Measurements from ENCODE around the gene CCL26.
"Not testable (repeated sequence)": the region's sequence is repeated elsewhere in the genome, so short reads cannot be mapped to it uniquely, and the experiment has no call there.

The CCL26 gene, protein sequence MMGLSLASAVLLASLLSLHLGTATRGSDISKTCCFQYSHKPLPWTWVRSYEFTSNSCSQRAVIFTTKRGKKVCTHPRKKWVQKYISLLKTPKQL

DNA sequence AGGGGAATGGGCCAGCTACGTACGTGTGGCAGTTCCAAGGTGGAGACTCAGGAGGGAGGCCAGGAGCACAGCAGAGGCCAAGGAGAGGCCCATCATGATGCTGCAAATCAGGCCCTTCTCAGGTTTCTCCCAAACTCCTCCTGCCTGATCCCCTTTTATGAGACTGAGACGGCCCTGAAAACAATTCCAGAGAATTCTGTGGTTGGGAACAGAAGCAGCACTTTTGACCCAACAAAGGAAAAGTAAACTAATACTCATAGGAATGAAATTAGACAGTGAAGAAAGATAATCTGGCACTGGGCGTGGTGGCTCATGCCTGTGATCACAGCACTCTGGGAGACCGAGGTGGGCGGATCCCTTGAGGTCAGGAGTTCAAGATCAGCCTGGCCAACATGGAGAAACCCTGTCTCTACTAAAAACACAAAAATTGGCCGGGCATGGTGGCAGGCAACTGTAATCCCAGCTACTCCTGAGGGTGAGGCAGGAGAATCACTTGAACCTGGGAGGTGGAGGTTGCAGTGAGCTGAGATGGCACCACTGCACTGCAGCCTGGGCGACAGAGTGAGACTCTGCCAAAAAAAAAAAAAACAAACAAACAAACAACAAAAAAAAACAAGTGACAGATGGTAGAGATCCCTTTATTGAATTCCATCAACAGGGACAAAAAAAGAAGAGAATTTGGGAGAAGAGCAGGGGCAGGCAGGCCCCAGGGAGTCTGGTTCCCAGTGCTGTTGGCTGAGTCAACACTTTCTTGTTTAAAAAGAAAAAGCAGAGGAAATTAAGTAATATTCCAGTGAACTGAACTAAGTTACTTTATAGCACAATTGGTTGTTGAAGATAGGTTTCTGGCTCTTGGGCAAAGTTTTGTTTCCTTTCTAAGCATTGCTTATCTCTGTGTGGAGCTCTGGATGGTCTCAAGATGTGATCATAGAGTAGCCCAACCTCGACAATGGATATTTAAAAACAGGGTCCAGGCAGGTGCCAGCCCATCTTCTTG lies at the start of gene CCL26:
Gene CCL26, minus strand, starts transcription at position 131 of the 997 bp plus-strand sequence. Its CDS starts 35 bp downstream, at position 96.
- DNase-seq = no peak

DNA sequence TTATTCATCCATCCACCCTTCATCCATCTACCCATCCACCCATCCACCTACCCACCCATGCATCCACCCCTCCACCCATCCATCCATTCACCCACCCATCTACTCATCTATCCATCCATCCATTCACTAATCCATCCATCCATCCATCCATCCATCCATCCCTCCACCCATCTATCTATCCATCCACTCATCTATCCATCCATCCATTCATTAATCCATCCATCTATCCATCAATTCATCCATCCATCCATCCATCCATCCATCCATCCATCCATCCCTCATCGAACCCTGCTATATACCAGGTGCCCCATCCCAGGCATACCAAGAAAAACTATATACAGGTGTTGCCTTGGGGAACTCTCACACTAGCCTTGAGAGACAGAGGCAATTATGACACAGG lies 48.7 kb upstream of the CCL26 start:
- DNase-seq = no peak

DNA sequence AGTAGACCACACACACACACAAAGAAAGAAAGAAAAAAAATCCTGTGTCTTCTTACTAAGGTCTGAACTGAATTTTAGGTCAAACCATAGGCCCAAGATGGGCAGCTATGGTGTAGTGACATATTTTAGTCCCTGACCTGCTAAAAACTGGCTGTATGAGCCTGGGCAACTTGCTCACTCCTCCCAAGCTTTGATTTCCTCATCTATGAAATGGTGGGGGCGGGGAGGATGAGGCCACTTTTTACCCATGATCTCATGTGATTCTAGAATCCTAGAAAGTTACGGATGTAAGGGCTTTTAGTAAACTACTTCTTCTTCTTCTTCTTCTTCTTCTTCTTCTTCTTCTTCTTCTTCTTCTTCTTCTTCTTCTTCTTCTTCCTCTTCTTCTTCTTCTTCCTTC lies 47.7 kb upstream of the CCL26 start:
- DNase-seq = no peak

DNA sequence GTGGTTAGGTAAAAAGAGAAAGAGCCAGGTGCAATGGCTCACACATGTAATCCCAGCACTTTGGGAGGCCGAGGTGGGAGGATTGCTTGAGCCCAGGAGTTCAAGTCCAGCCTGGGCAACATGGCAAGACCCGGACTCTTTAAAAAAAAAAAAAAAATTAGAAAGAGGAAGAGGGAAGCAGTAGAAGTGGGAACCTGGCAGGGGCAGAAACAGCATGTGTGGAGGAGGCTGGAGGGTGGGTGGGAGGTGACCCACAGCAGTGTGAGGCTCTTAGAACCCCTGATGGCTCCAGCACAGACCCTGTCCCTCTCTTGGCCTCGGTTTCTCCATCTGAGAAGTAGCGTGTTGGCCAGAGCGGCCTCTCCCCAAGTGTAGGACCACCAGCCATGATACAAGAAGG lies 46.5 kb upstream of the CCL26 start:
- peak; percentile 7 to 16 for DNase-seq

DNA sequence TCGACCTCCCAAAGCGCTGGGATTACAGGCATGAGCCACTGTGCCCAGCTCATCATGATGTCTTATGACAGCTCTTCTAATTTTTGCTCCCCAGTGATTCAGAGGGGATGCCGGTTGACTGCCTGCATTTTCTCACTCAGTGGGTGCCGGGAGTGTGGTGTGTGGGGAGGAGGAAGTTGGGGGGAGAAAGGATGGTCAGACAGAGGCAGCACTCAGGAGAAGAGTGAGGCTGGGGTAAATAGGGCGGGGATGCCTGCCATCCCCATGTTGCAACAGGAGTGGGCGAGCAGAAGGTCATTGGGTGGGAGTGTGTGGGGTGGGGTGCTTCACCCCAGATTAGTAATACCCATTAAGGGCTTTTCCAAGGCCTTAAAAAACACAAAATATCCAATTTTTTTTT lies 45.1 kb upstream of the CCL26 start:
- peak; percentile 5 to 18 for DNase-seq

DNA sequence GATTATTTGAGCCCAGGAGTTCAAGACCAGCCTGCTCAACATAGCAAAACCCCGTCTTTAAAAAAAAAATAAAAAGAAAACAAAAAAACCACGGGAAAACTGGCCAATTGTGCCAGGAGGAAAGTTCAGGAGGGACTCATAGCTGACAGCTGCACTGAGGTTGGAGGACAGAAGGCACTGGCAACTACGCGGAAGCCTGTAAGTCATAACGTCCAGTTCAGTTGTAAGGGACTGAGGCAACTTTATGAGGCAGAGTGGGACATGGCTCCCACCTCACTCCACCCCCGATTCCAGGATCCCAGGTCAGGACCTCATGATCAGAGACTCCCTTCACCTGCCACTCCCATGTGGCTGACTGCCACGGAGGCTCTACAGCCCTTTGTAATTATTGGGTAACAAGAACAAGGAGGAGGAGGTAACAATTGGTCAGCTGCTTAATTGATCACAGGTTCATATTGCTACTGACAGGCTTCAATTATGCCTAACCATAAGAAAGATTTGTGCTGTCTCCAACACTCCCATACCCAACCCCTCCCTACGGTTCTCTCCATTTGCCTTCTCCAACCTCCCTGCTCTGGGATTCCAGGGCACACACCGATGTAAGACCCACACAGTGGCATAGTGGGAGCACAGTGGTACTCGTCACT lies 43.5 kb upstream of the CCL26 start:
- DNase-seq = no peak

DNA sequence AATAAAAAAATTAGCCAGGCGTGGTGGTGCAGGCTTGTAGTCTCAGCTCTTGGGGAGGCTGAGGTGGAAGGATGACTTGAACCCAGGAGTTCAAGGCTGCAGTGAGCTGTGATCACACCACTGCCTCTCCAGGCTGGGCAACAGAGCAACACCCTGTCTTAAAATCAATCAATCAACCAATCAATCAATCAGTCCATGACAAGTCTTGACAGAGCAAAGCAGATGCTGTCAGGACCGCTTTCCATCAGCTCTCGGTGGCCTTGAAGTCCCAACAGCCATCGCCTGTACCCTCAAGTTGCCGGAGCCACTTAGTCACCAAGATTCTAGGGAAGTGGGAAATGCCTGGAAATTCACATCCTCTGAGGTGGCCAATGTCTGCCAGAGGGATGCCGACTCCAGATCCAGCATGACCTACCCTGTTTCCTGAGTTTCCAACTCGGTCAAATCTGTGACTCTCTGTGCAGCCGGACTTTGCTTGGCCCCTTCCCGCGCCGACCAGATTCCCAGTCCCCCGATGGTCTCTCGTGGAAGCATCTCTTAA lies 42.5 kb upstream of the CCL26 start:
- DNase-seq = no peak

DNA sequence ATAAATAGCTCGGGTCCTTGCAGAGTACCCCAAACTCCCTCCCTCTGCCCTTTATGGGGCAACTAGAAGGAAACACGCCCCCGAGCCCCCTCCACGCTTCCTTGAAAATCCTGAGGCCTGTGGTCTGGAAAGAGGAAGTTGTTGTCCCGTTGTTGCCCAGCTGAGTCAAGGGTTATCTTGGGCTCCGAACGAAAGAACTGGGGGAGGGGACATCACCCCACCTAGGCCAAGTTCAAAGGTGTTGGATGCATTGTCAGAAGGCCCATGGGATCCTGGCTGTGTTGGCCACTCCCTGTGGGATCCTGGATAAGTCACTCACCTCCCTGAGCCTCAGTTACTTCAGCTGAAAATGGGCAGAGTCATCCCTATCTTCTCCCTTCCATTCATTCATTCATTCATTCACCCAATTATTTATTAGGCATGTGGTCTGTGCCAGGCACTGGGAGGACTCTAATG lies 41.8 kb upstream of the CCL26 start, which contains the start of gene CCL24:
Gene CCL24, minus strand, starts transcription at position 26 of the 456 bp plus-strand sequence. CDS start 91 bp downstream, outside the sequence.
- DNase-seq = peak; percentile 54 to 67

DNA sequence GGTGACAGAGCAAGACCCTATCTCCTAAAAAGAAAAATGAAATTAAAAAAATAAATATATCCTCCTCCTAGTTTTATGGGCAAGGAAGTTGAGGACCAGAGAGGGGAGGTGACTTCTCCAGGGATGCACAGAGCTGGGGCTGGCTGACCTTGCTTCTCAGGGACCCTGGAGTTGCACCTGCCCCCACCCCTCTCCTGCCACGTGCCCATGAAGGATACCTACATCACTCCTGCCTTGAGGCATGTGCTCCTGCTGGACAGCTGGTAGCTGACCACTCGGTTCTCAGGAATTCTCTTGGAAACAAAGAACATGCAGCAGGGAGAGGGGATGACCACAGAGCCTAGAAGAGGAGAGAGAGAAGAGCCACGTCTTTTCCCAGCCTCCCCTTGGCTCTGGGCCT lies 41.1 kb upstream of the CCL26 start:
- DNase-seq = no peak

DNA sequence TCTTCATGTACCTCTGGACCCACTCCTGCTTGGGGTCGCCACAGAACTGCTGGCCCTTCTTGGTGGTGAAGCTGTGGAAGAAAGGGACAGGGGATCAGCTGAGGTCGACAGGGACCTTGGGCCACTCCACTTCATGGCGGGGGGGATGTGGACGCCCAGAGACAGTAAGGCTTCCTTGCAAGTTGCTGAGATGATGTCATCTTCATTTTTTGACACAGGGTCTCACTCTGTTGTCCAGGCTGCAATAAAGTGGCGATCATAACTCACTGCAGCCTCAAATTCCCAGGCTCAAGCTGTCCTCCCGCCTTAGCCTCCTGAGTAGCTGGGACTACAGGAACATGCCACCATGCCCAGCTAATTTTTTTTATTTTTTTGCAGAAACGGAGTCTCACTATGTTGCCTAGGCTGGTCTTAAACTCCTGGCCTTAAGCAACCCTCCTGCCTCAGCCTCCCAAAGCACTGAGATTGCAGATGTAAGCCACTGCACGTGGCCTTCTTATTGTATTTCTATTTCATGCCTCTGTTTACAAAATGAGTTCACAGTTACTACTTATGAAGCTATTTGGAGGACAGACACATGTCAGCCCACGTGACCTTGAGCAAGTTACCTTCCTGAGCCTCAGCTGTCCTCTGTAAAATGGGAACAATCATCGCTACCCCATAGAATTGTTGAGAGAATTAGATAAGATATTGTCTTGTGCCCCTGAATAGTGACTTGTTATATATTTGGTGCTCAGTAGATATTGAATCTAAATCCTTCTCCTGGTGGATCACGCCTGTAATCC lies 40.1 kb upstream of the CCL26 start:
- DNase-seq = no peak

DNA sequence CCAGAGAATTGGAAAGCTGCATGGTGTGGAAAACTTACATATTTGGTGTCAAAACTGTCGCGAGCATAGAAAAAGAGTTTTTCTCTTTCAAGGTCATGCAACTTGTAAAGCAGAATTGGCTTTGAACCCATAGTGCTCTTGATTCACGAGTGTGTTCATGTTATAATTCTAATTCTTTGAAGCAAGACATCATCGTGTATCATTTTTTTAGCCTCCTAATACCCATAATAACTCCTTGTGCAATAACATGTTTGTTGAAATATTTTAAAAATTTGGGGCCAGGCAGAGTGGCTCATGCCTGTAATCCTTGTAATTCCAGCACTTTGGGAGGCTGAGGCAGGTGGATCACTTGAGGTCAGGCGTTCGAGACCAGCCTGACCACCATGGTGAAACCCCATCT lies 37.4 kb upstream of the CCL26 start:
- DNase-seq = no peak

DNA sequence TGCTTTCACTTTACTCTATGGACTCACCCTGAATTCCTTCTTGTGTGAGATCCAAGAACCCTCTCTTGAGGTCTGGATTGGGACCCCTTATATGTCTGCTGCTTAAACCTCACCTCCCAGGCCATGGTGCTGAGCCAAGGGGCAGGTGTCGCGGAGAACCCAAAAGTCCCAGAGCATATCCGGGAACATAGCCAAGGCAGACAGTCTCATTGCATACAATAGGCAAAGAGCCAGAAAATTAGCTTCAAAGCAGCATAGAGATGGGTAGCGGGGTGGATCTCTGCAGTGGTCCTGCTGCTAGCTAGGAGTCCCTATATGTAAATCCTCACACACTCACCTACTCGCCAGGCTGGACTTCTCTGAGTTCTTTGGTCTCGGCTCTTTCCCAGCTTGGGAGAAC lies 36.1 kb upstream of the CCL26 start:
- no peak for DNase-seq

DNA sequence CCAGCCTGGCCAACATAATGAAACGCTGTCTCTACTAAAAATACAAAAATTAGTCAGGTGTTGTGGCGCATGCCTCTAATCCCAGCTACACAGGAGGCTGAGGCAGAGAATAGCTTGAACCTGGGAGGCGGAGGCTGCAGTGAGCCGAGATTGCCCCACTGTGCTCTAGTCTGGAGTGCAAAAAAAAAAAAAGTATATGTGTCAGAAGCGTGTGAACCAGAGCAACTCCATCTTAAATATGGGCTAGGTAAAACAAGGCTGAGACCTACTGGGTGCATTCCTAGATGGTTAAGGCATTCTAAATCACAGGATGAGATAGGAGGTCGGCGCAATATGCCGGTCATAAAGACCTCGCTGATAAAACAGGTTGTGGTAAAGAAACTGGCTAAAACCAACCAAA lies 35.4 kb upstream of the CCL26 start:
- no peak for DNase-seq

DNA sequence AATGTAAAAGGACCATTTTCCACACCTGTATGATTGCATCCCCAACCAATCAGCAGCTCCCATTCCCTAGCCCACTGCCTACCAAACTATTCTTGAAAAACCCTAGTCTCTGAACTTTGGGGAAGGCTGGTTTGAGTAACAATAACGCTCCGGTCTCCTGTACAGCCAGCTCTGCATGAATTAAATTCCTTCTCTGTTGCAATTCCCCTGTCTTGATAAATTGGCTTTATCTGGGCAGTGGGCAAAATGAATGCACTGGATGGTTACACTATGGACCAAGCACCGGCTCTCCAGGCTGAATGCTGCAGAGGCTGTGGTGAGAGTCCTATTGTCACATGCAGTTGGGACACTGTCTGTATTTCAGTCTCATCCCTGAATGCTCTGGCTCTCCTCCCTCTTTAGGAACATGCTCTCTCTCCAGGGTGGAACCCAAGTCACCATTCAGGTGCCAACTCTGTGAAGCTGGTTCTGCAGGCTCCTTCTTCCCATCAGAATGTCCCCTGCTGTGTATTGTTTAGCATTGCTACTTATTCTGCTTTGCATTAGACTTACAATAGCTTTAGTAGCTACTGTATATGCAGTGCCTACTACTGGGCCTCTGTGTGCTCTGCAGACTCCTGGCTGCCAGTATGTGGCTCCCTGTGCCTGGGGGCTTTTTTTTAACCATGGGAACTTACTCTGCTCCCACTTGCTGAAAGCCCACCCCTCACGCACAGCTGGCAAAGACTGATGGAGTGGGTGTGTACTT lies 34.7 kb upstream of the CCL26 start:
- DNase-seq = no peak

DNA sequence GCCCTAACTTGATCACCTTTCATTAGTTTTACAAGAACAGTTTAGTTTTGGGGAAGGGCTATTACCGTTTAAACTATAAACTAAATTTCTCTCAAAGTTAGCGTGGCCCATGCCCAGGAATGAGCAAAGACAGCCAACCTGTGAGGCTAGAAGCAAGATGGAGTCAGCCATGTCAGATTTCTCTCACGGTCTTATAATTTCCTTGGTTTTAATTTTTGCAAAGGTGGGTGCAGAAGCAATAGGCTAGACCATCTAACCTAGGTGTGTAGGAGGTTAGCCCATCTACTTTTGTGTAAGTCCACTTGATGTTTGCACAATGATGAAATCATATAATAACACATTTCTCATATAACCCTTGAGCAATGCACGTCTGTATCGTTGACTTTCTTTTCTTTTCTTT lies 32.7 kb upstream of the CCL26 start:
- no peak for DNase-seq

DNA sequence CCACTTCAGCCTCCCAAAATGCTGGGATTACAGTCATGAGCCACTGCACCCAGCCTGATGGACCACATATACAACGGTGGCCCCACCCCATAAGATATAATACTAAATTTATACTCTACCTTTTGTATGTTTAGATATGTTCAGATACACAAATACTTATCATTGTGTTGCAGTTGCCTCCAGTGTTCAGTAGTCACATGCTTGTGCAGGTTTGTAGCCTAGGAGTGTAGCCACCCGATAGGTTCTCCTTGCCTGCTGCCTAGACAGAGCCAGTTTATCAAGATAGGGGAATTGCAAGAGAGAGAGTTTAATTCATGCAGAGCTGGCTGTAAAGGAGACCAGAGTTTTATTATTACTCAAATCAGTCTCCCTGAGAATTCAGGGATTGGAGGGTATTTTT lies 32.0 kb upstream of the CCL26 start:
- no peak for DNase-seq

DNA sequence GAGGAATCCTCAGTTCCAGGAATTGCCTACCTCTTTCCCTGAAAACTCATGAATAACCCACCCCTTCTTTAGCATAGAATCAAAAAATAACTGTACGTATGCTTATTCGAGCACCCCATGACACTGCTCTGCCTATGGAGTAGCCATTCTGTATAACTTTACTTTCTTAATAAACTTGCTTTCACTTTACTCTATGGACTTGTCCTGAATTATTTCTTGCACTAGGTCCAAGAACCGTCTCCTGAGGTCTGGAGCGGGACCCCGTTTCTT lies 30.5 kb upstream of the CCL26 start:
- no peak for DNase-seq

DNA sequence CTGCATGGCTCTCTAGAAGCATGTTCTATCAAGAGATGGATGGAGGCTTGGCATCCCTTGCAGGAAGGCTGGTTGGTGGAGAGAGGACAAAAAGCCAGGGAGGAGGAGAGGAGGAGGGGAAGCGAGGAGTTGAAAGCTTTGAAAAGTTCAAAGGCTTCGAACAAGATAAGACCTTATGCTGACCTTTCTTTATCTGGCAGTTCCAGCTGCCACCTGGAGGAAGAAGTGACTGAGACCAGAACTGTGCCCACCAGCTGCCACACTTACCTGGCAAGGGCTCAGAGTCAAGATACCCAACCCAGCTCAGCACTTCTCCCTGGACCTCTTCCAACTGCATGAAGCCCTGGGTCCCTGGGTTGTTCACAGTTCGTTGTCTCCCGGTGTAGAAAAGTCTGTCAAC lies 26.8 kb upstream of the CCL26 start:
- DNase-seq = no peak

DNA sequence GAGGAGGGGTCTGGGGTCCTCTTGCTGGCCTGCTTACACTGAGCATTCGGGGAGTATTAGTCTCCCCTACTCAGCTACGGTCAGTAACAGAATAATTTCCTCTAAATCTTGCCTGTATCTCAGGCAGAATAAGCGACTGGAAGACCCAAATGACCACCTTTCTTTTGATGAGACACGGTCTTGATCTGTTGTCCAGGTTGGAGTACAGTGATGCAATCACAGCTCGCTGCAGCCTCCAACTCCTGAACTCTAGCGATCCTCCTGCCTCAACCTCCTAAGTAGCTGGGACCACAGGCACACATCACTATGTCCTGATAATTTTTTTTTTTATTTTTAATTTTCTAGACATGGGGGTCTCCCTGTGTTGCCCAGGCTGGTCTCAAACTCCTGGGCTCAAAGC lies 24.4 kb upstream of the CCL26 start:
- no peak for DNase-seq

DNA sequence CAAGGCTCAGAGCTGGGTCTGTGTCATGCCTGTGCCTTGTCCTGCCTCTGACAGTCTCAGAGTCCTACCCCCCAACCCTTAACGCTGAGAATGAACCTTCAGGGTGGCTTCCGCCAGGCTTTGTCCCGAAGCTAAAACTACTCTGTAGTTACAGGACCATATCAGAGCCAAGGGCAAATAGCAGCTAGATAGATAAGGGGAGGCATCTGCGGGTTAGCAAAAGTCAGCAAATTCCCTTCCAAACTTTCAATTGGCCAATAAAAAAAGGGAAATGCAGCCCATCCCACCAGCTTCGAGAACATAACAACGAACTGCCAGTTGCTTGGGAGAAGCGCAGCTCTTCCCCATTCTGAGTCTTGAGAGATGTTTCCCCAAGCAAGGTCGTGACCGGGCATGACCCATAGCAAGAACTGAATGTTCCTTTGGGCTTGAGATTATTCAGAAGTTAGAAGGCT lies 23.8 kb upstream of the CCL26 start:
- DNase-seq = peak; percentile 14 to 33

DNA sequence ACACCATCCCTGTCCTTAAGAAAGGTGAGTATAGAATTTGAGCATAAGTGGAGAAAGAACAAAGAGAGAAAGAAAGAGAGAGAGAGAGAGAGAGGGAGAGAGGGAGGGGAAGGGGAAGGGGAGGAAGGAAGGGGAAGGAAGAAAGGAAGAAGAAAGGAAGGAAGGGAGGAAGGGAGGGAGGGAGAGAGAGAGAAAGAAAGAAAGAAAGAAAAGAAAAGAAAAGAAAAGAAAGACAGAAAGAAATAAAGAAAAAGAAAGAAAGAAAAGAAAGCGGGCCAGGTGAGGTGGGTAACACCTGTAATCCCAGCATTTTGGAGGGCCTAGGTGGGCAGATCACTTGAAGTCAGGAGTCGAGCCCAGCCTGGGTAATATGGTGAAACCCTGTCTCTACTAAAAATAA lies 21.7 kb upstream of the CCL26 start:
- no peak for DNase-seq

DNA sequence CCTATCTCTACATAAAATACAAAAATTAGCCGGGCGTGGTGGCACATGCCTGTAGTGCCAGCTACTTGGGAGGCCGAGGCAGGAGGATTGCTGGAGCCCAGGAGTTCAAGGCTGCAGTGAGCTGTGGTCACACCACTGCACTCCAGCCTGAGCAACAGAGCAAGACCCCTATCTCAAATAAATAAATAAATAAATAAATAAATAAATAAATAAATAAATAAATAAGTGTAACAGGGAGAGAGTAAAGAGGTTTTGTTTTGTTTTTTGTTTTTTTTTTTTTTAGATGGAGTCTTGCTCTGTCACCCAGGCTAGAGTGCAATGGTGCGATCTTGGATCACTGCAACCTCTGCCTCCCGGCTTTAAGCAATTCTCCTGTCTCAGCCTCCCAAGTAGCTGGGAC lies 20.6 kb upstream of the CCL26 start:
- not testable (repeated sequence) for DNase-seq

Measured in Kasumi-1 (cell line).